ENCODE data around the gene TRAPPC14.

GRCh38 chr7:100122568-100122967 is 36.0 kb downstream of the TRAPPC14 start:
- TF ChIP-seq POLR2A (IDR thresholded peaks at IDR 0.05), result no peak
- no peak for TF ChIP-seq CTCF (IDR thresholded peaks at IDR 0.05)
- TF ChIP-seq POLR2AphosphoS5 (IDR thresholded peaks at IDR 0.05), result no peak

All from stomach (tissue), 4 donors.